PC-3 (cell line): ENCODE results near the gene MRTFA. TPM values are rescaled to one million over a fixed set of nuclear protein-coding genes. Genes with fewer than 3 reads are reported as not detected.

Experiments
- ATAC-seq: fragments of 200-7000 bp; cut with Tn5 transposase; 2 replicates; pipeline ENCODE4 v1.9.1; 2020; ENCODE audit warnings: mild to moderate bottlenecking, moderate library complexity
- BruUV-seq: library from RNA; stranded (reverse); fragments of 400-500 nt; replicated peaks from 2 replicates; lab custom pipeline; 2021; lab: Mats Ljungman, UMichigan
- CTCF ChIA-PET: fragments of 300-600 bp; sonication (Branson Sonifier 250); formaldehyde crosslinking; loops from one replicate; lab custom pipeline; 2022; ENCODE audit warnings: antibody characterized with exemption; lab: Charles Lee
- POLR2A ChIA-PET: fragments of 300-600 bp; sonication (Branson Sonifier 250); formaldehyde crosslinking; loops from one replicate; lab custom pipeline; 2022; ENCODE audit warnings: antibody characterized with exemption; ENCODE audit not compliant: unreplicated experiment; lab: Charles Lee
- DNase-seq: peaks from one replicate; pipeline ENCODE4 v3.0.0-alpha.2; 2015
- H2AFZ ChIP-seq: fragments of 300-600 bp; sonication (generic); 2 replicates; pipeline ENCODE4 v1.6.0; 2016; ENCODE audit warnings: antibody characterized with exemption, low read length
- H3F3A ChIP-seq: fragments of 300-600 bp; sonication (generic); one replicate; pipeline ENCODE4 v1.6.0; 2017; ENCODE audit warnings: antibody characterized with exemption, low read length, control low read depth, mild to moderate bottlenecking; ENCODE audit not compliant: unreplicated experiment
- H3K27ac ChIP-seq: fragments of 300-600 bp; sonication (generic); 2 replicates; pipeline ENCODE4 v1.5.1; 2016; ENCODE audit warnings: mild to moderate bottlenecking, low read length
- H3K27me3 ChIP-seq: fragments of 300-600 bp; sonication (generic); 2 replicates; pipeline ENCODE4 v1.6.1; 2016; ENCODE audit warnings: low read length, mixed read lengths
- H3K36me3 ChIP-seq: fragments of 300-600 bp; sonication (generic); 2 replicates; pipeline ENCODE4 v1.6.1; 2016; ENCODE audit warnings: low read depth, mixed run types, low read length, mixed read lengths
- H3K4me1 ChIP-seq: fragments of 300-600 bp; sonication (generic); 2 replicates; pipeline ENCODE4 v1.5.1; 2016; ENCODE audit warnings: low read length; ENCODE audit not compliant: insufficient read depth
- H3K4me2 ChIP-seq: fragments of 300-600 bp; sonication (generic); 2 replicates; pipeline ENCODE4 v1.6.0; 2016; ENCODE audit warnings: low read length
- H3K4me3 ChIP-seq: fragments of 300-600 bp; sonication (generic); 2 replicates; pipeline ENCODE4 v1.5.1; 2016; ENCODE audit warnings: mild to moderate bottlenecking, low read length, mixed read lengths
- H3K79me2 ChIP-seq: fragments of 300-600 bp; sonication (generic); 2 replicates; pipeline ENCODE4 v1.6.1; 2017; ENCODE audit warnings: low read length, mixed read lengths
- H3K9ac ChIP-seq: fragments of 300-600 bp; sonication (generic); 2 replicates; pipeline ENCODE4 v1.6.0; 2016; ENCODE audit warnings: mild to moderate bottlenecking, low read length
- H3K9me2 ChIP-seq: fragments of 300-600 bp; sonication (generic); replicated peaks from 2 replicates; pipeline ENCODE4 v1.6.1; 2016; ENCODE audit warnings: mixed run types, low read length, mixed read lengths
- H3K9me3 ChIP-seq: fragments of 300-600 bp; sonication (generic); 2 replicates; pipeline ENCODE4 v1.6.1; 2016; ENCODE audit warnings: low read length, mixed read lengths
- H4K20me1 ChIP-seq: fragments of 300-600 bp; sonication (generic); 2 replicates; pipeline ENCODE4 v1.6.1; 2016; ENCODE audit warnings: low read length, mixed read lengths
- EZH2 ChIP-seq: fragments of 300-600 bp; sonication (generic); IDR thresholded peaks from one replicate; pipeline ENCODE4 v1.6.1; 2017; ENCODE audit warnings: antibody characterized with exemption, mild to moderate bottlenecking, low read length; ENCODE audit not compliant: unreplicated experiment
- EZH2phosphoT487 ChIP-seq: fragments of 300-600 bp; sonication (generic); IDR thresholded peaks from 2 replicates; pipeline ENCODE4 v1.6.1; 2018; ENCODE audit warnings: mild to moderate bottlenecking, antibody characterized with exemption, low read length, borderline replicate concordance
- intact Hi-C: fragments of 100-400 bp; cut with micrococcal nuclease; formaldehyde crosslinking; loops from 2 replicates; pipeline ENCODE4 v1.9.0; 2023
- total RNA-seq: library from RNA; depleted of rRNA; stranded (reverse); fragments of >200 nt; gene quantifications from 2 replicates; pipeline ENCODE4 v1.2.3, GENCODE V29; 2014
- TF ChIP-seq, protein P1 (sequence below): fragments of 300-600 bp; sonication (generic); conservative IDR thresholded peaks from 2 replicates; pipeline ENCODE4 v1.5.1; 2017; ENCODE audit warnings: antibody characterized with exemption, low read depth, mild to moderate bottlenecking, low read length

Gene MRTFA
- total RNA-seq, 1 experiment from 2014 or later = 32.6 TPM

DNA sequence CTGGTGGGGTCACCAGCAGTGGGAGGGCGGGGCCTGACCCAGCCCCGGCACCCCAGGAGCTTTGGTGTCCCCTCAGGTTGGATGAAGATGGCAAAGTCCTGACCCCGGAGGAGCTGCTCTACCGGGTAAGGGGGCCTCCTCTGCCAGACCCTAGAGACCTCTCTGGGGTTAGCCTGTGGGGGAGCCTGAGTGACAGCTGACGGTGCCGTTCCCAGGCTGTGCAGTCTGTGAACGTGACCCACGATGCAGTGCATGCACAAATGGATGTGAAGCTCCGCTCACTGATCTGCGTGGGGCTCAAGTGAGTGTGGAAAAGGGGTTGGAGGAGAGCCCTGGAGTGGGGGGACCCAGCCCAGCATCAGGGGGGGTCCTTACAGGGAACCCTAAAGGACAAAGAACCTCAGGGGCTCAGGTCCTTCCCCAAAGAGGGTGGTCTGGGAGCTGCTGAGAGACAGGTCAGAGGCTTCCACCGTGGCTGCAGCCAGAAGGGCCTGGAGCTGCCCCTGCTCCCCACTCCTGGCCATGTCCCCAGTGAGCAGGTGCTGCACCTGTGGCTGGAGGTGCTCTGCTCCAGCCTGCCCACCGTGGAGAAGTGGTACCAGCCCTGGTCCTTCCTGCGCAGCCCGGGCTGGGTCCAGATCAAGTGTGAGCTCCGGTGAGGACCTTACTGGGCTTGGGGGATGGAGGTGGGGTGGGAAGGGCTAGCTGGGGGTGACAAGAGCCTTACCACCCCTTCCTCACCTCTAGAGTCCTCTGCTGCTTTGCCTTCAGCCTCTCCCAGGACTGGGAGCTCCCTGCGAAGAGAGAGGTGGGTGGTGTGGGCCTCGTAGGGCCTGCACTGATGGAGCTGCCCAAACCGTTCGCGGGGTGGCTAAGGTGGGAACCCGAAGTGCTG is 227.6 kb downstream of the MRTFA start:
- ChIA-PET POLR2A (no interaction called here), CTCF (no interaction called here)
- peaks cover 14% of the 10 kb centered on the region; the same call in 1 of the 2 replicates for H3K36me3 ChIP-seq
- H3K27ac ChIP-seq = no peak overlapping the region
- H3K9ac ChIP-seq = no peak overlapping the region
- H3K4me1 ChIP-seq = peaks cover 10% of the 10 kb centered on the region
- H3K4me2 ChIP-seq = no peak overlapping the region
- no peak overlapping the region for H3K4me3 ChIP-seq
- intact Hi-C loops = no loop called here
- H3K9me3 ChIP-seq = no peaks in the 10 kb centered on the region
- ATAC-seq = no peak
- no peaks in the 10 kb centered on the region for H3K79me2 ChIP-seq
- TF ChIP-seq, protein P1, sequence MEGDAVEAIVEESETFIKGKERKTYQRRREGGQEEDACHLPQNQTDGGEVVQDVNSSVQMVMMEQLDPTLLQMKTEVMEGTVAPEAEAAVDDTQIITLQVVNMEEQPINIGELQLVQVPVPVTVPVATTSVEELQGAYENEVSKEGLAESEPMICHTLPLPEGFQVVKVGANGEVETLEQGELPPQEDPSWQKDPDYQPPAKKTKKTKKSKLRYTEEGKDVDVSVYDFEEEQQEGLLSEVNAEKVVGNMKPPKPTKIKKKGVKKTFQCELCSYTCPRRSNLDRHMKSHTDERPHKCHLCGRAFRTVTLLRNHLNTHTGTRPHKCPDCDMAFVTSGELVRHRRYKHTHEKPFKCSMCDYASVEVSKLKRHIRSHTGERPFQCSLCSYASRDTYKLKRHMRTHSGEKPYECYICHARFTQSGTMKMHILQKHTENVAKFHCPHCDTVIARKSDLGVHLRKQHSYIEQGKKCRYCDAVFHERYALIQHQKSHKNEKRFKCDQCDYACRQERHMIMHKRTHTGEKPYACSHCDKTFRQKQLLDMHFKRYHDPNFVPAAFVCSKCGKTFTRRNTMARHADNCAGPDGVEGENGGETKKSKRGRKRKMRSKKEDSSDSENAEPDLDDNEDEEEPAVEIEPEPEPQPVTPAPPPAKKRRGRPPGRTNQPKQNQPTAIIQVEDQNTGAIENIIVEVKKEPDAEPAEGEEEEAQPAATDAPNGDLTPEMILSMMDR = no peak
- no peak for TF ChIP-seq EZH2phosphoT487
- TF ChIP-seq EZH2 = no peak
- no peak overlapping the region for H2AFZ ChIP-seq
- H3F3A ChIP-seq = no peaks in the 10 kb centered on the region
- no peaks in the 10 kb centered on the region for H3K27me3 ChIP-seq
- H3K9me2 ChIP-seq = no peaks in the 10 kb centered on the region
- H4K20me1 ChIP-seq = no peaks in the 10 kb centered on the region
- DNase-seq = no peak
- TSS peak; percentile 21 for BruUV-seq

GRCh38 chr22:40407831-40408717 is 228.4 kb downstream of the MRTFA start:
- peaks cover 10% of the 10 kb centered on the region for H3K4me1 ChIP-seq
- CTCF ChIA-PET = no interaction called here
- DNase-seq (no peak), ATAC-seq (no peak)
- H3K79me2 ChIP-seq = no peaks in the 10 kb centered on the region
- H3K9me3 ChIP-seq = no peaks in the 10 kb centered on the region
- no peaks in the 10 kb centered on the region for H3F3A ChIP-seq
- H2AFZ ChIP-seq = no peak overlapping the region
- peaks cover 14% of the 10 kb centered on the region; the same call in 1 of the 2 replicates for H3K36me3 ChIP-seq
- H3K27me3 ChIP-seq = no peaks in the 10 kb centered on the region
- intact Hi-C loops = no loop called here
- POLR2A ChIA-PET = no interaction called here
- H3K27ac ChIP-seq = no peak overlapping the region
- BruUV-seq = no TSS peak
- TF ChIP-seq EZH2phosphoT487 = no peak
- TF ChIP-seq, protein P1 = no peak
- TF ChIP-seq EZH2 = no peak
- H3K9me2 ChIP-seq = no peaks in the 10 kb centered on the region
- no peak overlapping the region for H3K4me2 ChIP-seq
- H3K9ac ChIP-seq = no peak overlapping the region
- no peaks in the 10 kb centered on the region for H4K20me1 ChIP-seq
- no peak overlapping the region for H3K4me3 ChIP-seq
